ENCODE results near the gene MGME1.

MGME1 gene

DNA sequence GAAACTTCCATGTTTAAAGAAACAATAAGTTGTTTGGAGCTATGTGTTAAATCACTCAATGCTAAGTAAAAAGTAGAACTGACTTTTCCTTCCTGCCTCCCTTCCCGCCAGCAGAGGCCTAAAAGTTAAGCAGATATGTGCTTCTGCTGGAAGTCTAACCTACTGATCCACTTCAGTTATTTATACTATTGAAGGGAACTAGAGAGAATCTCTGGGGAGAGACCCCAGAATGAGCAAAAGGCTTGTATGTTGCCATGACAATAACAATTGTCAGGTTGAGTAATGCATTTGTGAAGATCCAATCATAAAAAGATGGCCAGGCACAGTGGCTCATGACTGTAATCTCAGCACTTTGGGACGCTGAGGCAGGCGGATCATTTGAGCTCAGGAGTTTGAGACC lies 24.7 kb downstream of the MGME1 start:
- no peak overlapping the region for H3K4me3 Mint-ChIP-seq
- H3K4me1 Mint-ChIP-seq: peaks cover 22% of the 10 kb centered on the region
- H3K27me3 Mint-ChIP-seq: no peaks in the 10 kb centered on the region
- no peak overlapping the region for H3K27ac Mint-ChIP-seq
- peaks cover 3% of the 10 kb centered on the region for H3K36me3 Mint-ChIP-seq
- H3K9me3 Mint-ChIP-seq: no peaks in the 10 kb centered on the region

DNA sequence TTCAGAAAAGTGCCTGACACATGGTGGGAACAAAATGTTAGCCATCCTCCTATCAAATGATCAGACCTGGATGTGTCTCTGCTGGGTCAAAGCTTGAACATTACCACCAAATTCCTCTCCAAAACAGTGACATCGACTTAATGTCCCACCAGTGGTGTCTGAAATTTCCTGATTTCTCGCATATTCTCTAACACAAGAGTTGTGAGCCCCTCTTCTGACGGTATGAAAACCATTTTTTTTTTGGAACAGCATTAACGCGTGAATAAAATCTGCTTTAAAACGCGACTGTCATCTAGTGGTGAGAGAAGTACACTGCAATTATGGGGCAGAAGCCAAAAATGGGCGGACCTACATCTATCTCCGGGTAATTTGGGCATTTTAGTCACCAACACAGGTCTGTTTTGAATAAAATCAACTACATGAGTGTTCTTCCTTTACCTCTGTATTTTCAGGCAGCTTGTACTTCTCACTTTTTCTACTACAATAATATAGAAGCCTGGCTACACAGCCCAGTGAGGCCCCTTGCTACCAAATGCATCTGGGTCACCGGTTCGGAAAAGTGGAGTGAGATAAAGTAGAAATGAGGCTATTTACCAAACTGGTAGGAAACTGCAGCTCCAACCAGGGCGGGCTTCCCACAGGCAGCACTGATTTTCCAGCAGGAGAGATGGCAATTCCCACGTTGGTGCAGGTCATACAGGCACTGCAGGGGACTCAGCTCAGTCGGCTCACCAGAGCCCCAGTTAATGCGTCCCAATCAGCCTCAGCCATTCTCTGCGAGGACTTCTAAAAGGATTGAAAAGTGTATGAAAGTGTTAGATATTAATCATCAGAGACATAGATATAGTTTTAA lies 27.4 kb downstream of the MGME1 start:
- Mint-ChIP-seq H3K27me3 (peaks cover 3% of the 10 kb centered on the region), H3K36me3 (no peaks in the 10 kb centered on the region), H3K27ac (no peak overlapping the region), H3K9me3 (no peaks in the 10 kb centered on the region), H3K4me1 (peaks cover 20% of the 10 kb centered on the region), H3K4me3 (no peak overlapping the region)

DNA sequence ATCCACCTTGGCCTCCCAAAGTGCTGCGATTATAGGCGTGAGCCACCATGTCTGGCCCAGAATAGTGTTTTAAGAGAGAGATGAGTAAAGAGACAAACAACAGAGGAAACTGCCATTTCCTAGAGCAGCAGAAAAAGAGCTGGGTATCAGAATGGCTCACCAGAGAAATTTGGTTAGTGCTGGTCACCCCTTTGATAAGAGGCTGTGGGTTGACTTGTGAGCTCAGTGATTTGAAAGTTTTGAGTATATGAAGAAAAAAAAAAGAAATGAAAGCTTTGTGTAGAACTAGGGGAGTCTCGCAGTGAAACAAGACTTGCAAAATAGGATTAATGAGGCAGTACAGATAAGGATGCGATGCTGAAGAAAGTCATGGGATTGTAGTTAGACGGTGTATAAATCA lies 29.6 kb downstream of the MGME1 start:
- no peaks in the 10 kb centered on the region for H3K9me3 Mint-ChIP-seq
- H3K4me1 Mint-ChIP-seq: peaks cover 6% of the 10 kb centered on the region
- H3K36me3 Mint-ChIP-seq: no peaks in the 10 kb centered on the region
- no peak overlapping the region for H3K27ac Mint-ChIP-seq
- no peak overlapping the region for H3K4me3 Mint-ChIP-seq
- H3K27me3 Mint-ChIP-seq: peaks cover 3% of the 10 kb centered on the region

DNA sequence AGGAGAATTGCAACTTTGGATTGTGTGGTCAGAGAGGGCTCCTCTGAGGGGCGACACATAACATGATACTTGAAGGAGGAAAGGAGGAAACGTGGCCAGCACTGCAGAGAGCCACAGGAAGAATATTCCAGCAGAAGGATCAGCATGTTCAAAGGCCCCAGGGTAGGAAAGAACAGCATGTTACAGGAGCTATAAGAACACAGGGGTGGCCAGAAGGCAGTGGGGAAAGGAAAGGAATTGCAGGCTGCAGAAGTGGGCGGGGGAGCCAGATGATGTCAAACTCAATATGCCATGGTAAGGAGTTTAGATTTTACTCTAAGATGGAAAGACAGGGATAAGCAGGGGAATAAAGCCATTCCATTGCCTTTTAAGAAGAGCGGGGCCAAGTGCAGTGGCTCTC lies 30.7 kb downstream of the MGME1 start:
- Mint-ChIP-seq H3K27me3 (peaks cover 3% of the 10 kb centered on the region), H3K27ac (no peak overlapping the region), H3K4me3 (no peak overlapping the region), H3K36me3 (no peaks in the 10 kb centered on the region), H3K9me3 (no peaks in the 10 kb centered on the region), H3K4me1 (peaks cover 6% of the 10 kb centered on the region)

- Mint-ChIP-seq H3K4me3 (no peak overlapping the region), H3K4me1 (peaks cover under 1% of the 10 kb centered on the region), H3K27me3 (peaks cover 3% of the 10 kb centered on the region), H3K9me3 (no peaks in the 10 kb centered on the region), H3K27ac (no peak overlapping the region), H3K36me3 (no peaks in the 10 kb centered on the region)
Observed at GRCh38 chr20:18001131-18001921, 32.5 kb downstream of the MGME1 start.

DNA sequence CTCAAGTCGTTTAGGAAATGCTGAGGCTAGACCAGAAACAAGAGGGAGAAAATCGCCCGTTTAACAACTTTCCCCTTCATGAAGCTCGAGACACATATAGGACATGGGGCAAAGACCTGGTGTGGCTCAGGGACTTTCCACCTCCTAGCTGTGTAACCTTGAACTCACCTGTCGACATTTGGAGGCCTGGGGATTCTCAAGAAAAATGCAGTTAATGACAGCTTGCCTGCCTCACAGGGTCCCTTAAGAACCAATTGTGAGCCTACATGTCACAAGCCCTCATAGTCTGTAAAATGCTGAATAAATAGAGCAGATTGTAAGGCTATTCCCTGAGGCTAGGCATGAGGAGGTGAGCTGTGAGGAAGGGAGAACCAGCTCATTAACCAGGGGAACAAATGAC lies 35.1 kb downstream of the MGME1 start:
- no peaks in the 10 kb centered on the region for H3K4me1 Mint-ChIP-seq
- no peak overlapping the region for H3K4me3 Mint-ChIP-seq
- no peaks in the 10 kb centered on the region for H3K36me3 Mint-ChIP-seq
- H3K27me3 Mint-ChIP-seq: peaks cover 3% of the 10 kb centered on the region
- H3K27ac Mint-ChIP-seq: no peak overlapping the region
- H3K9me3 Mint-ChIP-seq: no peaks in the 10 kb centered on the region

DNA sequence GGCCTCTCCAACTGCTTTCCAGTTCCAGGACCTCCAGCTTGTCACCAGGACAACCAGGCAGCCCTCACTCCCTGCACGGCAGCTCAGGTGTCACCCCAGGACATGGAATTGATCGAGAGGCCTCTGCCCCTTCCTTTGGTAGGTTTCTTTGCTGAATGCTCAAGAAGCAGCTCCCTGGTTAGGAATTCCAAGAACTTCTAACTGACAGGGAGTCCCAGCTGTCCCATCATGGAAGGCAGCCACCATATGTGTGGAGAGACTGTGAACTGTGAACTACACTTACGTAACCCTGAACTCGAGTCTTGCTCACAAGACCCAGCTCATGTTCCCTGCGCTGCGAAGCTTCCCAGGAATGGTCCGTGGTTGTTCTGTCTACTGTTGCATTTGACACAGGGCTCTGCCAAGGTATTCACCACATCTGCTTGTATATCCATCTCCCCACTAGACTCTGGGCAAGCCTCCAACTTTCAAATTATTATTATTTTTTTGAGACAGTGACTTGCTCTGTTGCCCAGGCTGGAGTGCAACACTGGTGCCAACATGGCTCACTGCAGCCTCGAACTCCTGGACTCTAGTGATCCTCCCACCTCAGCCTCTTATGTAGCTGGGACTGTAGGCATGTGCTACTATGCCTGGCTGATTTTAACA lies 35.7 kb downstream of the MGME1 start:
- Mint-ChIP-seq H3K9me3 (no peaks in the 10 kb centered on the region), H3K4me1 (no peaks in the 10 kb centered on the region), H3K36me3 (no peaks in the 10 kb centered on the region), H3K27ac (no peak overlapping the region), H3K4me3 (no peak overlapping the region), H3K27me3 (peaks cover 2% of the 10 kb centered on the region)

DNA sequence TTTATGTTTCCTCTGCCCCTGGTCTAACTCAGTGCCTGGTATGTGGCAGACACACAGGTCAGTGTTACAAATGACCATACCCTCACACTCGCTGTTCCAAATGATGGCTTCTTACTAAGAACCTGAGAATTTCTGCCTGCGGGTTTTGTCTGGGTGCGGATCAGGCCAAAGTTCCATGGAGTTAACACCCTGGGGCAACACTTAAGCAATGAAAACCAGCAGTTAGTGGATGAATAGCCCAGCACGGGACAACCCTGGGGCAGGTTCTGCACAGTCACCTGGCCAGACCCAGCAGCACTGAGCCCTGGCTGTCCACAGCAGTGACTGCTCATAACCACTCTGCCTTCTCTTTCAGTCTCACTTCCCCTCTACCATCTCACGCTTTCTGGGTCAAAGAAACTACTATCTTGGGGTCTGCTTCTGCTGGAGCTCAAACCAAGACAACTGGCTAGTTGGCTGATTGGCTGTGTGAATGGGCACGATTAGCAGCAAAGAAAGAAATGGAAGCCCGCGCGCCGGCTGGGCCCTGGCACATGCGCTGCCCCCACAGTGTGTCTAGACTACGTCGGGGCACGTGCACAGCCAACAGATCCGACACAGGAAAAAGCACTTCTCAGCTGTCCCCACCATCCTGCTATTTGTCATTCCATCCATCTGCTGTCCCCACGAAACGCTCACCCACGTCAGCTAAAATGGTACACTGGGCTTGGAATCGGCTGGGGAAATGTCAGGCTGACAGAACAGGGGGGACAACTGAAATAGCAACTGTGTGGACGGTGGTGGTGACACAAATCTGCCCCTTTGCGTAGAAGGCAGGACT lies 36.6 kb downstream of the MGME1 start:
- no peaks in the 10 kb centered on the region for H3K36me3 Mint-ChIP-seq
- no peaks in the 10 kb centered on the region for H3K27me3 Mint-ChIP-seq
- no peaks in the 10 kb centered on the region for H3K4me1 Mint-ChIP-seq
- no peak overlapping the region for H3K27ac Mint-ChIP-seq
- no peak overlapping the region for H3K4me3 Mint-ChIP-seq
- H3K9me3 Mint-ChIP-seq: no peaks in the 10 kb centered on the region

DNA sequence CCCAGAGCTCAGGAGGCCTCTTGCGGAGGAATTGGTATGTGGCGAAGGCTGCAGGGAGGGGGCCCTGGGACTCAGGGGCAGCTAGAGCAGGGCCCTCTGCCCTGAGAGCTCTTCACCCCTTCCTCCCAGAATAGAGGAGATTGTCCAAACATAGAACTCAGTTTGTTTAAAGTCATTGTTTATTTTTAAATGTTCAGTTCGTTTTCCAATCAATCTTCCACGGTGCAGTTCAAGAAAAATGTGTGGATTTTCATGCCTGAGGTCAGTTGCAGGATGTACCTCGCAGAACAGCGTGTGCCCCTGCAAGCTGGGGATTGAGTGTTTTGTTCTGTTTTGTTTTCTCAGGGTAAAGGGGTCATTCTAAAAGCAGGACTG lies 37.2 kb downstream of the MGME1 start:
- Mint-ChIP-seq H3K36me3 (no peaks in the 10 kb centered on the region), H3K27ac (no peak overlapping the region), H3K9me3 (no peaks in the 10 kb centered on the region), H3K4me1 (no peaks in the 10 kb centered on the region), H3K4me3 (no peak overlapping the region), H3K27me3 (no peaks in the 10 kb centered on the region)

- Mint-ChIP-seq H3K36me3 (no peaks in the 10 kb centered on the region), H3K4me1 (no peaks in the 10 kb centered on the region), H3K27me3 (no peaks in the 10 kb centered on the region)
Observed at GRCh38 chr20:18006684-18007083, 37.9 kb downstream of the MGME1 start.

GRCh38 chr20:18007534-18008292 lies 38.9 kb downstream of the MGME1 start:
- no peak overlapping the region for H3K27ac Mint-ChIP-seq

More at GRCh38 chr20:18006684-18007083, 37.9 kb downstream of the MGME1 start:
- no peak overlapping the region for H3K27ac Mint-ChIP-seq
- no peak overlapping the region for H3K4me3 Mint-ChIP-seq
- no peaks in the 10 kb centered on the region for H3K9me3 Mint-ChIP-seq

GRCh38 chr20:18009116-18009515 lies 40.3 kb downstream of the MGME1 start:
- Mint-ChIP-seq H3K27ac (no peak overlapping the region), H3K27me3 (no peaks in the 10 kb centered on the region), H3K4me1 (no peaks in the 10 kb centered on the region), H3K9me3 (no peaks in the 10 kb centered on the region), H3K36me3 (no peaks in the 10 kb centered on the region), H3K4me3 (no peak overlapping the region)

More at GRCh38 chr20:18007534-18008292, 38.9 kb downstream of the MGME1 start:
- Mint-ChIP-seq H3K36me3 (no peaks in the 10 kb centered on the region), H3K9me3 (no peaks in the 10 kb centered on the region), H3K4me1 (no peaks in the 10 kb centered on the region), H3K4me3 (no peak overlapping the region), H3K27me3 (no peaks in the 10 kb centered on the region)

DNA sequence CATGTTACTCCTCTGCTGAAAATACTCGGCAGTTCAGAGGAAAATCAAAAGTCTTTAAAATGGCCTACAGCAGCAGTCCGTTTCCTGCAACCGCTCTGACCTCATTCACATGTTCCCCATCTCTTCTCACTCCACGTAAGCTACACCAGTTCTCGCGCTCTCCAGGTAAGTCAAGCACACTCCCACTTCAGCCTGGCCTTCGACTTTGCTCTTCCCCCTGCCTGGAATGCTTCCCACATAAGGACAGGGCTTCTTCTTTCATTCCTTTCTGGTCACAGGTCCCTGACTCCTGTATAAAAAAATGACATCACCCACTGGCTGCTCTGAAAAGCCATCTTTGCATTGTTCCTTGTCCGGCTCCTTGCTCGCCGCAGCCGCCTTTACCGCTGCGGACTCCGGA lies 42.7 kb downstream of the MGME1 start:
- Mint-ChIP-seq H3K27me3 (no peaks in the 10 kb centered on the region), H3K4me3 (no peak overlapping the region), H3K4me1 (no peaks in the 10 kb centered on the region), H3K36me3 (no peaks in the 10 kb centered on the region), H3K27ac (no peak overlapping the region), H3K9me3 (no peaks in the 10 kb centered on the region)

DNA sequence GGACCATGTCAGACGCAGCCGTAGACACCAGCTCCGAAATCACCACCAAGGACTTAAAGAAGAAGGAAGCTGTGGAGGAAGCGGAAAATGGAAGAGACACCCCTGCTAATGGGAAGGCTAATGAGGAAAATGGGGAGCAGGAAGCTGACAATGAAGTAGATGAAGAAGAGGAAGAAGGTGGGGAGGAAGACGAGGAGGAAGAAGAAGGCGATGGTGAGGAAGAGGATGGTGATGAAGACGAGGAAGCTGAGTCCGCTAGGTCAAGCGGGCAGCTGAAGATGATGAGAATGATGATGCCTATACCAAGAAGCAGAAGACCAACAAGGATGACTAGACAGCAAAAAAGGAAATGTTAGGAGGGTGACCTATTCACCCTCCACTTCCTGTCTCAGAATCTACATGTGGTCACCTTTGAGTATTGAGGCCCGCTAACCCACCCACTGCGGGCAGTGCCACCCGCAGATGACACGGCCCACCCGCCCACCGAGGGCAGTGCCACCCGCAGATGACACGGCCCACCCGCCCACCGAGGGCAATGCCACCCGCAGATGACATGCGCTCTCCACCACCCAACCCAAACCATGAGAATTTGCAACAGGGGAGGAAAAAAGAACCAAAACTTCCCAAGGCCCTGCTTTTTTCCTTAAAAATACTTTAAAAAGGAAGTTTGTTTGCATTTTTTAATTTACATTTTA lies 43.3 kb downstream of the MGME1 start:
- no peaks in the 10 kb centered on the region for H3K4me1 Mint-ChIP-seq

More for the DNA sequence above, 43.3 kb downstream of the MGME1 start:
- H3K27me3 Mint-ChIP-seq: no peaks in the 10 kb centered on the region
- no peaks in the 10 kb centered on the region for H3K36me3 Mint-ChIP-seq
- no peaks in the 10 kb centered on the region for H3K9me3 Mint-ChIP-seq
- H3K4me3 Mint-ChIP-seq: no peak overlapping the region
- H3K27ac Mint-ChIP-seq: no peak overlapping the region

Measured in activated naive CD4-positive, alpha-beta T cell treated with anti-CD3 and anti-CD28 coated beads, Interleukin-2, amount 50 U/mL, for 24 hours (primary cell).